ENCODE results near the gene HAT1. TPM values are rescaled to one million over a fixed set of nuclear protein-coding genes. Genes with fewer than 3 reads are reported as not detected.

Gene HAT1, protein sequence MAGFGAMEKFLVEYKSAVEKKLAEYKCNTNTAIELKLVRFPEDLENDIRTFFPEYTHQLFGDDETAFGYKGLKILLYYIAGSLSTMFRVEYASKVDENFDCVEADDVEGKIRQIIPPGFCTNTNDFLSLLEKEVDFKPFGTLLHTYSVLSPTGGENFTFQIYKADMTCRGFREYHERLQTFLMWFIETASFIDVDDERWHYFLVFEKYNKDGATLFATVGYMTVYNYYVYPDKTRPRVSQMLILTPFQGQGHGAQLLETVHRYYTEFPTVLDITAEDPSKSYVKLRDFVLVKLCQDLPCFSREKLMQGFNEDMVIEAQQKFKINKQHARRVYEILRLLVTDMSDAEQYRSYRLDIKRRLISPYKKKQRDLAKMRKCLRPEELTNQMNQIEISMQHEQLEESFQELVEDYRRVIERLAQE
- 30.0 TPM for total RNA-seq

DNA sequence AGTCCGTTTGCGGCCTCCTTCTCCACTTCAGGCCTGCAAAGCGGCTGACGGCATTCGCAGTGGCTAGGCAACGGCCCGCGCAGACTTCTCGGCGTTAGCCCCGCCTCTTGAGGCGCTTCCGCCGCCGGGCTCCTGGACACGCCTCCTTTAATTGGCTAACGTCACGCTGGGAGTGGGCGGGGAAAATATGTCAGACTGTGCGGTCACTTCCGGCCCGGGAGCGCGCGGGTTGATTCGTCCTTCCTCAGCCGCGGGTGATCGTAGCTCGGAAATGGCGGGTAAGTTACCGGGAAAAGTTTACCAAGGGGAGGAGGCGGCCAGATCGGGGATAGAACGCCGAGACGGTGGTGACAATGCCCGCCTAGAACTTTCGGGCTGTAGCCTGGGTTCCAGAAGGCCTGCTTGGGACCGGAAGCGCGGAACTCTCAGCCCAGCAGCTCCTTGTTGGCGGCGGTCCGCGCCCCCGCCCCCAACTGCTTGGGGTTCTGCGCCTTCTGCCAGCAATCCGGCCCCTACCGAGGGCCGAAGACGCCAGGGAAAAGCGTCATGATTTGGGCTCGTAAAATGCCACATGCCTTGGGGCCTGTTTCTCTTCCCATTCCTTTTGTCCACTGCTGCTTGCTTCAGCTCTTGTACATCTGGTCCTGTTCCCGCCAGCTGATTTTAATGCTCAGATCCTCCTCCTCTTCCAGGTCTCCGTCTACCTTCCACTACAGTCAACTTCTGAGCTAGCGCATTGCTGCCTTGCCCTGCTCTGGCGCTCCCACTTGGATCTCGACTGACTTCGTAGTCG is at the start of gene HAT1:
Gene HAT1, plus strand, starts transcription at position 232 of the 793 bp plus-strand sequence. Its CDS starts 40 bp downstream, at position 272.
- H3K36me3 ChIP-seq, result no peaks in the 10 kb centered on the region
- no peaks in the 10 kb centered on the region for H3K9me3 ChIP-seq
- peak within 1 kb of the TSS; percentile 83 to 94 for H3K4me3 ChIP-seq
- intact Hi-C loops (cut with DNase I), result no loop called here
- no peaks in the 10 kb centered on the region for H3K27me3 ChIP-seq
- H3K27ac ChIP-seq, result peak within 1 kb of the TSS; percentile 97
- TF ChIP-seq CTCF (IDR thresholded peaks at IDR 0.05) (no peak), POLR2AphosphoS5 (IDR thresholded peaks at IDR 0.05; ENCODE audit: insufficient read depth in 1 of 2, low read depth in 1 of 2) (peak; percentile 89 to 90), POLR2A (IDR thresholded peaks at IDR 0.05) (peak in 1 of 2 donors; percentile 47)
- H3K4me1 ChIP-seq, result peaks cover 16% of the 10 kb centered on the region
- peak; percentile 97 to 99 for DNase-seq (ENCODE audit: extremely low spot score in 2 of 2)

DNA sequence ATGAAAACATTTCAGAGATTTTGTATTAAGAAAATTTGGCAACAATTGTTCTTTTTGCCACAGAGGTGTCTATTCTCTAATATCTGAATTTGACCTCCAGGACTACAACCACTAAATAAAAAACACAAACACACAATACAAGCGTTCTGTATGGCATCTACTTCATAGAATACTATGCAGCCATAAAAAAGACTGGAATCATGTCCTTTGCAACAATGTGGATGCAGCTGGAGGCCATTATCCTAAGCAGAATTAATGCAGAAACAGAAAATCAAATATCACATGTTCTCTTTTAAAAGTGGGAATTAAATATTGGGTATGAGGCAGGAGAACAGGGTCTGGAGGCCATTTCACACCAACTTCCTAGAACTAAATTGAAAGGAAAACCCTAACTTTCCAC is 47.7 kb upstream of the HAT1 start:
- Histone ChIP-seq H3K4me3 (no peak overlapping the region), H3K27ac (no peak overlapping the region), H3K36me3 (no peaks in the 10 kb centered on the region), H3K9me3 (no peaks in the 10 kb centered on the region), H3K27me3 (no peaks in the 10 kb centered on the region), H3K4me1 (peaks cover 12% of the 10 kb centered on the region)
- no peak for TF ChIP-seq POLR2AphosphoS5 (IDR thresholded peaks at IDR 0.05; ENCODE audit: insufficient read depth in 1 of 2, low read depth in 1 of 2)
- TF ChIP-seq POLR2A (IDR thresholded peaks at IDR 0.05), result no peak
- no peak for TF ChIP-seq CTCF (IDR thresholded peaks at IDR 0.05)
- intact Hi-C loops (cut with DNase I), result no loop called here
- no peak for DNase-seq (ENCODE audit: extremely low spot score in 2 of 2)

- DNase-seq (ENCODE audit: extremely low spot score in 2 of 2), result no peak
- no peak for TF ChIP-seq POLR2A (IDR thresholded peaks at IDR 0.05)
- TF ChIP-seq POLR2AphosphoS5 (IDR thresholded peaks at IDR 0.05; ENCODE audit: insufficient read depth in 1 of 2, low read depth in 1 of 2), result no peak
- no peak for TF ChIP-seq CTCF (IDR thresholded peaks at IDR 0.05)
- no peaks in the 10 kb centered on the region for H3K9me3 ChIP-seq
- H3K27me3 ChIP-seq, result no peaks in the 10 kb centered on the region
- peaks cover 13% of the 10 kb centered on the region for H3K4me1 ChIP-seq
- H3K4me3 ChIP-seq, result no peak overlapping the region
- H3K27ac ChIP-seq, result no peak overlapping the region
- H3K36me3 ChIP-seq, result no peaks in the 10 kb centered on the region
- intact Hi-C loops (cut with DNase I), result no loop called here
Measured at GRCh38 chr2:171874963-171875362, 47.3 kb upstream of the HAT1 start.

DNA sequence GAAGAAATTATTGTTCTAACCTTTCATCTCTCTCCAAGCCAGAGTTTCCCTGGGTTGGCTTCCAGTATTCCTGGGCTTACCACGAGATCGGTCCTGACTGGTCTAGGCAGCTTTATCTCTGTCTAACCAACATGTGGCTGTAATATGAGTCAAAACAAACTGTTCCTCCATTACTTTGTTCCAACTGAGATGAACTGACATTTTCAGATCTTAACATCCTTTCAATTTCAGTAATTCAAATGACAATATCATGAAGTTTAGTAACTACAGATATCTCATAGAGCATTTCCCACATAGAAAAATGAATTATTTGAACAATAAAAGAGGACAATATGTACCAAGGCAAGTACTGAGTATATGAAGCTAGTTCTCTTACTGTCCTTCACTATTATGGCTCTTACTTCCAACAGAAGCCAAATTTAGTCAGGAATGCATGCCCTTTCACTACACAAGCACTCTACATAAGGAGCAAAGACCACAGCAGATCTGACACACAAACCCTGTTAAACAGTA is 43.7 kb upstream of the HAT1 start:
- Histone ChIP-seq H3K36me3 (no peaks in the 10 kb centered on the region), H3K9me3 (no peaks in the 10 kb centered on the region), H3K4me1 (peaks cover 13% of the 10 kb centered on the region), H3K4me3 (no peak overlapping the region), H3K27me3 (no peaks in the 10 kb centered on the region), H3K27ac (peak overlapping the region; percentile 12)
- no peak for DNase-seq (ENCODE audit: extremely low spot score in 2 of 2)
- TF ChIP-seq POLR2A (IDR thresholded peaks at IDR 0.05) (no peak), CTCF (IDR thresholded peaks at IDR 0.05) (no peak), POLR2AphosphoS5 (IDR thresholded peaks at IDR 0.05; ENCODE audit: insufficient read depth in 1 of 2, low read depth in 1 of 2) (peak in 1 of 2 donors; percentile 42)
- intact Hi-C loops (cut with DNase I), result no loop called here
